IPS-NIHi7 (cell line): ENCODE results near the gene PRXL2A.
"Not testable (repeated sequence)": the region's sequence is repeated elsewhere in the genome, so short reads cannot be mapped to it uniquely, and the experiment has no call there.

ENCODE experiments used
- DNase-seq: peaks from one replicate; pipeline ENCODE4 v3.0.0; 2012; ENCODE audit warnings: mixed read lengths; ENCODE audit errors: extremely low spot score

Gene PRXL2A

DNA sequence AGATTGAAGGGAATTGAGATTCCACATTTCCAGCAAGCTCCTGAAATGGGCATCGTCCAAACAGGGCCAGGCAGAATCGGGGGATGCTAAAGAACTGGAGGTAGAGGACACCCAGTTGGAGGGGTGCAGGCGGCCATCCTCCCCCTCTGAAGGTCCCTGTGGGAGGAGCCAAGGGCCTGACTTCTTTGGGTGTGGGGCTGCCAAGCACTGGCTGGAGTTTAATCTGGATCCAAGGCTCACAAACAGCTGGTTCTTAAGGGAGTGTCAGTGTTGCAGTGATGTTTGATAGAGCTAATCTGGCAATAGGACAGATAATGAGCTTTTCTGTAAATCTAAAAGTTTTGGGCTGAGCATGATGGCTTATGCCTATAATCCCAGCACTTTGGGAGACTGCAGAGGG lies 66.6 kb downstream of the PRXL2A start:
- DNase-seq: no peak

DNA sequence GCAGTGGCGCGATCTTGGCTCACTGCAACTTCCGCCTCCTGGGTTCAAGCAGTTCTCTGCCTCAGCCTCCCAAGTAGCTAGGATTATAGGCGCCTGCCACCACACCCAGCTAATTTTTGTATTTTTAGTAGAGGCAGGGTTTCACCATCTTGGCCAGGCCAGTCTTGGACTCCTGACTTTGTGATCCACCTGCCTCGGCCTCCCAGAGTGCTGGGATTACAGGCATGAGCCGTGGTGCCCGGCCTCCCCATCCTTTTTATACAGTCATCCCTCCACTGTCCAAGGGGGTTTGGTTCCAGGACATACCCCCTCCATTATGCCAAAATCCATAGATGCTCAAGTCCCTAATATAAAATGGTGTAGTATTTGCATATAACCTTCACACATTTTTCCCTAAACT lies 67.3 kb downstream of the PRXL2A start:
- DNase-seq: not testable (repeated sequence)

DNA sequence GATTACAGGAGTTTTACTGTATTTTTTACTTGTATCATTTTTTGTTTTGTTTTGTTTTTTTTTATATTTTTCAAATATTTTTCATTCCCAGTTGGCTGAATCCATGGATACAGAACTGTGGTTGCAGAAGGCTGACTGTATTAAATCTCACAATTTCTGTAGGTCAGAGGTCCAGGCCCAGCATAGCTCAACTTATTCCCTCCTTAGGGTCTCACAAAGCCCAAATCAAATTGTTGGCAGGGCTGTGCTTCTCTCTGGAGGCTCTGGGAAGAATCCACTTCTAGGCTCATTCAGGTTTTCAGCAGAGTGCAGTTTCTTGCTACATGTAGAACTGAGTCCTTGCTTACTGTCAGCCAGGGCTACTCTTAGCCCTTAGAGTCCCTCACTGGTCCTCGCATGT lies 68.3 kb downstream of the PRXL2A start:
- DNase-seq: no peak

DNA sequence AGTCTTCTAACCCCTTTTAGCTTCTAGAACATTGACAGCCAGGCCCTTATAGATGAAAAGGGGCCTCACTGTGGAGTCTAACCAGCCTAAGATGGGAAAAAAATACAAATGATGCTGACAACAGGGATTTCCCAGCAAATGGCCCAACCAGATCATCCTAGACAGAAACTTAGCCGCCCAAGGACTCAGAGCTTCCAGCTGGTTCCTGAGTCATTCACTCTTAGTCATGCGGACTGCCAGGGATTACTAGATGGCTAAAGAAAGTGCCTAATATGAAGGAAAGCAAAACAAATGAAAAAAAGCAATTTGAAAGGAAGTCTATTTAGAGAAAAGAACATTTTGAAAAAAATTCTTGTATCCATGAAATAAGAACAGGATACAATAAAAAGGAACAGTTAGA lies 69.5 kb downstream of the PRXL2A start:
- no peak for DNase-seq

- DNase-seq: not testable (repeated sequence)
Observed at GRCh38 chr10:80480373-80480772, 72.0 kb downstream of the PRXL2A start.

- DNase-seq: no peak
Observed at GRCh38 chr10:80480852-80481251, 72.5 kb downstream of the PRXL2A start.

- DNase-seq: no peak
Observed at GRCh38 chr10:80484243-80484642, 75.9 kb downstream of the PRXL2A start.

GRCh38 chr10:80484676-80485075 lies 76.3 kb downstream of the PRXL2A start:
- DNase-seq: no peak

DNA sequence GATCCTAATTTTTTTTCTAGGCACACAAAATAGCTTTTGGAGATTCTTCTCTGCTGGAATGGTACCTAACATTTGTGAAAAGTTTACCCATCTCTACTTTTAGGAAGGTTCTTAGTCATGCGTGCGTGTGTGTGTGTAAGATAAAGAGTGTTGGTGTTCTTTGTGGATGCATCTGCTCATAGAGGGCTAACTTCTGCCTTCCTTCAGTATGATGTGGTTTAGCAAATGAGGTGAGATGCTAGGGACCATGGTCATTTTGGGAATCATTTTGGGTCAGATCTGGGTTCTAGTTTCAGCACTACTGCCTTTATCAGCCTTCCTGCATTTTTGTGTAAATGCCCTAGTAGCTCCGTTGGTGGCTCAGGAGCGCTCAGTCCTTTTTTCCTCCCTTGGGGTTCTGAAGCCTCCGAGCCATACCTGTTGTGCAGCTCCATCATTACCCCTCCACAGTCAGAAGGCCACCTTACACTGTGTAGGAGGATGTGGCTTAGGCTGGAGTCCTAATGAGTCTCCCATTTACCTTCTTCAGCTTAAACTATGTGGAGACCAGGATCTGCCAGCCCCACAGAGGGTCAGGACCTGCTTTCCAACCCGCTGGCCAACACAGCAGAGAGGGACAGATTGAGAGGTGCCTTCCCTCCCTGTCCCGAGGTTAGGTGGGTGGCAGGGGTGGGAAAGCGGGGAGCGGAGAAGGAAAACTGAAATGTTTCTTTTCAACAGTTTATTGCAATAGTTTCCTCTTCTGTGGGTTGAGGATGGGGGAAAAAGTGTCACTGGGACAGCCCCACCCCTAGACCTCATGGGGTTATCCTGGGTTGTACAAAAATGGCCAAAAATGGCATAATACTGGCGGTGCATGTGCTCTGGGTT lies 77.0 kb downstream of the PRXL2A start:
- DNase-seq: no peak

GRCh38 chr10:80485946-80486764 lies 77.8 kb downstream of the PRXL2A start:
- no peak for DNase-seq
